Aorta (tissue), 5 donors: ENCODE data around the gene NTN1. TPM values are rescaled to one million over a fixed set of nuclear protein-coding genes. Genes with fewer than 3 reads are reported as not detected.
"Not testable (repeated sequence)": the region's sequence is repeated elsewhere in the genome, so short reads cannot be mapped to it uniquely, and the experiment has no call there.

ENCODE experiments used
- ATAC-seq: fragments of 200-7000 bp; cut with Tn5 transposase; one replicate; pipeline ENCODE4 v1.9.1; 2022; ENCODE audit warnings: moderate library complexity; ENCODE audit not compliant: low FRiP score
- DNase-seq, 2 donors: peaks; one replicate each; pipeline ENCODE4 v3.0.0-alpha.2; 2020
- H3K27ac ChIP-seq, 2 donors: one replicate each; pipeline ENCODE4 v1.5.1; 2013; ENCODE audit warnings: low read length in 2 of 2, mild to moderate bottlenecking in 2 of 2, moderate library complexity in 2 of 2, control low read depth in 1 of 2, inconsistent platforms in 1 of 2, low read depth in 1 of 2
- H3K27me3 ChIP-seq, 2 donors: one replicate each; pipeline ENCODE4 v1.6.1; 2013; ENCODE audit warnings: control low read depth in 1 of 2, low read length in 1 of 2, mild to moderate bottlenecking in 1 of 2, moderate library complexity in 1 of 2; ENCODE audit not compliant: insufficient read depth in 2 of 2, control insufficient read depth in 1 of 2
- H3K36me3 ChIP-seq, 2 donors: one replicate each; pipeline ENCODE4 v1.6.1; 2013; ENCODE audit warnings: control low read depth in 1 of 2, low read length in 1 of 2, mild to moderate bottlenecking in 1 of 2; ENCODE audit not compliant: insufficient read depth in 2 of 2, control insufficient read depth in 1 of 2
- H3K4me1 ChIP-seq, 2 donors: one replicate each; pipeline ENCODE4 v1.6.1; 2013; ENCODE audit warnings: low read length in 2 of 2, control low read depth in 1 of 2, mild to moderate bottlenecking in 1 of 2, moderate library complexity in 1 of 2; ENCODE audit not compliant: insufficient read depth in 2 of 2, control insufficient read depth in 1 of 2
- H3K4me3 ChIP-seq, 2 donors: one replicate each; pipeline ENCODE4 v1.5.1; 2013; ENCODE audit warnings: low read length in 2 of 2, control low read depth in 1 of 2, mild to moderate bottlenecking in 1 of 2
- H3K9me3 ChIP-seq: one replicate; pipeline ENCODE4 v1.6.1; 2013; ENCODE audit warnings: mild to moderate bottlenecking, low read length; ENCODE audit not compliant: control insufficient read depth
- WGBS, 2 donors: extraction: QIAGEN DNeasy Blood & Tissue Kit; methylation state at CpG; one replicate each; pipeline ENCODE4 v1.1.7; 2013; 5-methylcytosine and 5-hydroxymethylcytosine counted together
- intact Hi-C, 2 donors: fragments of 100-400 bp; cut with DNase I; formaldehyde crosslinking; loops; one replicate each; pipeline versions ENCODE4 v1.14.2 to v1.15.0; 2022
- long read RNA-seq, 2 donors: library from polyadenylated mRNA; unstranded; transcript quantifications; one replicate each; pipeline ENCODE4 v2.0.0, GENCODE V29; 2020 to 2021
- polyA plus RNA-seq, 2 donors: library from polyadenylated mRNA; stranded (reverse); fragments of 200-250 nt; gene quantifications; one replicate each; pipeline ENCODE4 v1.2.3, GENCODE V29; 2013
- total RNA-seq, 2 donors: library from RNA; stranded (reverse); fragmentation: NEBNext Ultra II Directional; extraction: Animal tissue kit (Norgen Biotek cat#: 25700); gene quantifications; one replicate each; pipeline ENCODE4 v1.2.1, GENCODE V29; 2021
- donor health status: healthy with polysubstance abuse.
- donor health status: Bipolar disorder and iron deficiency.
- donor health status: DM: no; HTN: no; CAD: no.
- donor health status: DM: no; HTN: no; CAD: no.
- donor health status: DM: yes; HTN: yes; CAD: no.

NTN1 gene
- total RNA-seq (10 to 100 TPM; 56.5 to 90.4 TPM), polyA plus RNA-seq (10 to 100 TPM in 1 of 2 donors, 1 to 10 TPM in 1; 6.6 to 17.7 TPM)
- long read RNA-seq, donor 1, partial matches to known transcripts: 12 of 241 reads
- long read RNA-seq, donor 1, other reads (novel, unspliced or antisense): 229 of 241 reads
- long read RNA-seq, donor 2, partial matches to known transcripts: 5 of 30 reads
- long read RNA-seq, donor 2, other reads (novel, unspliced or antisense): 25 of 30 reads

- H3K27me3 ChIP-seq: no peaks in the 10 kb centered on the region
- no peaks in the 10 kb centered on the region for H3K9me3 ChIP-seq
- 1% methylated on average over 44 to 111 of the region's 111 CpGs for WGBS, 2 donors
- no peaks in the 10 kb centered on the region for H3K36me3 ChIP-seq
- intact Hi-C loops: loop anchor here (5.0 to 10.0 kb wide), 3 partner anchors 63 to 143 kb away; no protein-coding TSS in a partner anchor
- no peaks in the 10 kb centered on the region for H3K4me1 ChIP-seq
- ATAC-seq (peak; percentile 85), DNase-seq (peak; percentile 66 to 89)
- peak within 1 kb of the TSS; percentile 62 to 95 for H3K4me3 ChIP-seq
- peak within 1 kb of the TSS; percentile 19 to 31 for H3K27ac ChIP-seq
These were observed at the start of gene NTN1 for GRCh38 chr17:9021158-9021991. TSS of gene NTN1 (plus strand) at chr17:9021510. CDS start at chr17:9022374, 864 bp downstream.

DNA sequence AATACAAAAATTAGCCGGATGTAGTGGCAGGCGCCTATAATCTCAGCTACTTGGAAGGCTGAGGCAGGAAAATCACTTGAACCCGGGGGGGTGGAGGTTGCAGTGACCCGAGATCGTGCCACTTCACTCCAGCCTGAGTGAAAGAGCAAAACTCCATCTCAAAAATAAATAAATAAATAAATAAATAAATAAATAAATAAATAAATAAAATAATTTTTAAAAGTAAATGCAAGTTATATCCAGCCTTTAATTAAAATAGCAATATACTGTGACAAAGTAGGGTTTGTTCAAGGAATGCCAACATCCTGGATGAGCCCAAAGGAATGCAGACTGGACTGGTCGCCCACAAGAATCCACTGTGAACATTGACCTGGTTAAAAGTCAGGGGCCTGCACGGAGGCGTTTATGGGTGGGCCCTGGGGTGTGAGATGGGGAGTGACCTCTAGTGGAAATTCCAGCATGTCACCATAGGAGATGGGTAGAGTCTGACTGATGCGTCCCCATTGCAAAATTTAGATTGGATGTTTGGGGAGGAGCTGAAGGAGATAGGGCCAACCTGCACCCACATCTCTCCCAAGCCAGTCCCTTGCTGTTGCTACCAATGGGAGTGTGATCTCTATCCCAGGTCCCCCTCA lies 46.1 kb upstream of the NTN1 start:
- no peak overlapping the region for H3K27ac ChIP-seq
- WGBS, 2 donors: 93% methylated on average over 9 of the region's 9 CpGs
- no peak for ATAC-seq

DNA sequence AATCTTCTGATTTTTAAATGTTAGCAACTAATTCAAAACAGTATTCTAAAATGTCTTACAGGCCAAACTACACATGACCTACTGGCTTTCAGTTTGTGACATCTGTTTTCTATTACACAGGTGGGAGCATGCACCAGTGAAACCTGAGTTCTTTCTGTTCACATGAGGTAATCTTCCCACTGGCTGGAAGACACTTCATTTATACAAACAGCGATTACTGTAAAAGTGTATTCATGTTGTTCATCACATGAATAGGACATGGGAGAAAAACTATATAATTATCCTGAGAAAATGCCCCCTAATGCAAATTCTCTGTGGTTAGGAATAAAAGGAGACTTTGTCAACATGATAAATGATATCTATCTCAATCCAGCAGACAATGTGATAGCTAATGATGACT lies 44.7 kb upstream of the NTN1 start:
- no peak overlapping the region for H3K4me3 ChIP-seq
- no peaks in the 10 kb centered on the region for H3K27me3 ChIP-seq
- H3K4me1 ChIP-seq: no peaks in the 10 kb centered on the region
- WGBS, 2 donors: 96 to 100% methylated on average over 1 of the region's 1 CpG
- no peaks in the 10 kb centered on the region for H3K9me3 ChIP-seq
- no peak overlapping the region for H3K27ac ChIP-seq
- intact Hi-C loops: no loop called here
- H3K36me3 ChIP-seq: no peaks in the 10 kb centered on the region
- no peak for ATAC-seq
- no peak for DNase-seq

More for the DNA sequence above, 46.1 kb upstream of the NTN1 start:
- intact Hi-C loops: no loop called here
- no peaks in the 10 kb centered on the region for H3K4me1 ChIP-seq
- H3K4me3 ChIP-seq: no peak overlapping the region
- no peaks in the 10 kb centered on the region for H3K36me3 ChIP-seq
- H3K9me3 ChIP-seq: no peaks in the 10 kb centered on the region
- no peak for DNase-seq
- H3K27me3 ChIP-seq: no peaks in the 10 kb centered on the region

DNA sequence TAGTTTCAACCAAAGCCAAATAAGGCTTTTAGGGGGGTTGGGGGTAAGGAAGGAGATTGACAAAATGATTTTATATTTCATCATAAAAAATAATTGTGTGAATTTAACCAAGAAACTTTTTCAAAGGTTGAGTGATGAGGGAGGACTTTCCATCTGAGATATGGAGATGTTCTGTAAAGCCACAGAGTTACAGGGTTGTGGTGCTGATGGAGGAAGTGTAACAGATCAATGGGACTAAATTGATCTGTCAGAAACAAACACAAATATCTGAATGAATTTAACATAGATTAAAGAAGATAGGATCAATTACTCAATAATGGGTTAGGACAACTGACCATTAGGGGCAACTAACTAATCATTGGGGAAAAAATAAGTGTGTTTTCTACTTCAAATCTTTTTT lies 41.6 kb upstream of the NTN1 start:
- no peak for ATAC-seq
- H3K27ac ChIP-seq: no peak overlapping the region
- H3K4me1 ChIP-seq: no peaks in the 10 kb centered on the region
- H3K27me3 ChIP-seq: no peaks in the 10 kb centered on the region
- intact Hi-C loops: no loop called here
- no peaks in the 10 kb centered on the region for H3K36me3 ChIP-seq
- no peaks in the 10 kb centered on the region for H3K9me3 ChIP-seq
- H3K4me3 ChIP-seq: no peak overlapping the region
- no peak for DNase-seq

GRCh38 chr17:8981443-8981842 lies 39.9 kb upstream of the NTN1 start:
- H3K4me3 ChIP-seq: no peak overlapping the region
- no peaks in the 10 kb centered on the region for H3K4me1 ChIP-seq
- no peaks in the 10 kb centered on the region for H3K27me3 ChIP-seq
- H3K36me3 ChIP-seq: no peaks in the 10 kb centered on the region
- H3K27ac ChIP-seq: no peak overlapping the region
- WGBS, 2 donors: 15 to 17% methylated on average over 2 of the region's 2 CpGs
- ATAC-seq (no peak), DNase-seq (no peak)
- H3K9me3 ChIP-seq: no peaks in the 10 kb centered on the region
- intact Hi-C loops: no loop called here

DNA sequence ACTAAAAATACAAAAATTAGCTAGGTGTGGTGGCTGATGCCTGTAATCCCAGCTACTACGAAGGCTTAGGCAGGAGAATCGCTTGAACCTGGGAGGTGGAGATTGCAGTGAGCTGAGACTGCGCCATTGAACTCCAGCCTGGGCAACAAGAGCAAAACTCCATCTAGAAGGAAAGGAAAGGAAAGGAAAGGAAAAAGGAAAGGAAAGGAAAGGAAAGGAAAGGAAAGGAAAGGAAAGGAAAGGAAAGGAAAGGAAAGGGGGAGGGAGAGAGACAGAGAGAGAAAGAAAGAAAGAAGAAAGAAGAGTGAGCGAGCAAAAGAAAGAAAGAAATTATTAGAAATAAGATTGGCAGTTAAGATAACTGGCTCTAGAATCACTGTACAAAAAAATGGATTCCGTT lies 37.1 kb upstream of the NTN1 start:
- WGBS, 2 donors: 96 to 97% methylated on average over 5 of the region's 5 CpGs
- H3K36me3 ChIP-seq, ATAC-seq, H3K9me3 ChIP-seq, H3K27ac ChIP-seq, H3K27me3 ChIP-seq, H3K4me1 ChIP-seq, intact Hi-C loops, DNase-seq, H3K4me3 ChIP-seq: not testable (repeated sequence)

- ATAC-seq (no peak), DNase-seq (no peak)
- H3K27ac ChIP-seq: no peak overlapping the region
- intact Hi-C loops: no loop called here
- H3K9me3 ChIP-seq: no peaks in the 10 kb centered on the region
- no peaks in the 10 kb centered on the region for H3K36me3 ChIP-seq
- H3K4me3 ChIP-seq: no peak overlapping the region
- 91 to 92% methylated on average over 4 of the region's 4 CpGs for WGBS, 2 donors
- H3K4me1 ChIP-seq: no peaks in the 10 kb centered on the region
- H3K27me3 ChIP-seq: no peaks in the 10 kb centered on the region
These were observed 36.1 kb upstream of the NTN1 start for GRCh38 chr17:8985054-8985701.

DNA sequence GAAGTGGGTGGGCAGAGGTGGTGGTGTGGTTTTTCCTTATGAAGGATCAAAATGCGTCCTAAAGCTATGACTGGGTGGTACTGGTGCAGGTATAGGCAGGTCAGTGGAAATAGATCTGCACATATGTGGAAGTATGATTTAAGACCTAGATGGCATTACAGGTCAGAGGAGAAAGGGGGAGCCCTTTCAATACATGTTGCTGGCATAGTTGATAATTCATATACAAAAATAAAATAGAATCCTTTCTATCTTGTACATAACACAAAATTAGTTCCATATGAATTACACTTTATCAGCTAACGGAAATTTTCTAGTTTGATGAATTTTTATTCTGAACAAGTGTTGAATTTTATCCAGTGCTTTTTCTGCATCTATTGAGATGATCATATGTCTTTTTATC lies 35.0 kb upstream of the NTN1 start:
- 91 to 95% methylated on average over 2 of the region's 2 CpGs for WGBS, 2 donors
- H3K36me3 ChIP-seq: no peaks in the 10 kb centered on the region
- H3K9me3 ChIP-seq: no peaks in the 10 kb centered on the region
- no peak overlapping the region for H3K4me3 ChIP-seq
- DNase-seq (no peak), ATAC-seq (no peak)
- H3K27me3 ChIP-seq: no peaks in the 10 kb centered on the region
- no peaks in the 10 kb centered on the region for H3K4me1 ChIP-seq
- intact Hi-C loops: no loop called here
- H3K27ac ChIP-seq: no peak overlapping the region
